Stomach (tissue), 9 donors: ENCODE data around the gene ICOS. TPM values are rescaled to one million over a fixed set of nuclear protein-coding genes. Genes with fewer than 3 reads are reported as not detected.
A peak's percentile ranks its signal among the peaks of the same experiment; 100 is the strongest.

Source experiments
- DNase-seq, 2 donors: peaks; one replicate each; pipeline versions ENCODE4 v3.0.0 to v3.0.0-alpha.2; 2013 to 2019
- H3K27ac ChIP-seq, 5 donors: fragments of 200-600 bp in 4 of 5; sonication (generic) in 4 of 5; one replicate each; pipeline ENCODE4 v1.5.1; 2013 to 2019; ENCODE audit warnings: mild to moderate bottlenecking in 1 of 5, moderate library complexity in 1 of 5
- H3K27me3 ChIP-seq, 3 donors: fragments of 200-600 bp; sonication (generic); one replicate each; pipeline ENCODE4 v1.5.1; 2017 to 2019; ENCODE audit warnings: mixed run types in 1 of 3
- H3K36me3 ChIP-seq, 4 donors: fragments of 200-600 bp; sonication (generic); 1 replicate in 3 of 4; 2 replicates in 1 of 4; pipeline ENCODE4 v1.5.1; 2016 to 2019
- H3K4me1 ChIP-seq, 4 donors: fragments of 200-600 bp; sonication (generic); one replicate each; pipeline ENCODE4 v1.5.1; 2016 to 2019
- H3K4me3 ChIP-seq, 4 donors: fragments of 200-600 bp; sonication (generic) in 3 of 4; one replicate each; pipeline ENCODE4 v1.5.1; 2016 to 2019; ENCODE audit warnings: mild to moderate bottlenecking in 1 of 4
- H3K9me3 ChIP-seq, 4 donors: fragments of 200-600 bp; sonication (generic); one replicate each; pipeline ENCODE4 v1.5.1; 2016 to 2019
- CTCF ChIP-seq, 7 experiments: fragments of 450-650 bp in 4 of 7; fragments of 200-600 bp in 3 of 7; sonication (generic) in 3 of 7; IDR thresholded peaks; one replicate each; pipeline ENCODE4 v1.5.1; 2016 to 2019; ENCODE audit warnings: antibody characterized with exemption in 7 of 7, control low read depth in 2 of 7, mild to moderate bottlenecking in 1 of 7
- EP300 ChIP-seq: sonication (generic); formaldehyde crosslinking; IDR thresholded peaks from one replicate; pipeline ENCODE4 v1.6.1; 2017; ENCODE audit warnings: antibody characterized with exemption
- POLR2A ChIP-seq, 4 donors: fragments of 450-650 bp; IDR thresholded peaks; one replicate each; pipeline ENCODE4 v1.6.1; 2016; ENCODE audit warnings: antibody characterized with exemption in 4 of 4, control low read depth in 2 of 4, mild to moderate bottlenecking in 1 of 4, moderate library complexity in 1 of 4
- POLR2AphosphoS5 ChIP-seq, 3 donors: sonication (generic); formaldehyde crosslinking; IDR thresholded peaks; one replicate each; pipeline ENCODE4 v1.6.1; 2016; ENCODE audit warnings: antibody characterized with exemption in 3 of 3
- WGBS, 5 donors: extraction: QIAGEN DNeasy Blood & Tissue Kit in 3 of 5; methylation state at CpG; one replicate each; pipeline versions ENCODE4 v1.1.5 to v1.1.7; 2013 to 2018; 5-methylcytosine and 5-hydroxymethylcytosine counted together
- intact Hi-C: fragments of 100-400 bp; cut with DNase I; formaldehyde crosslinking; loops from one replicate; pipeline ENCODE4 v1.15.1; 2023; ENCODE audit warnings: low total_unique reads
- polyA plus RNA-seq, 3 donors: library from polyadenylated mRNA; stranded (reverse); fragments of 200-250 nt; gene quantifications; one replicate each; pipeline ENCODE4 v1.2.3, GENCODE V29; 2013
- total RNA-seq, 5 donors: library from RNA; depleted of rRNA; stranded (reverse); fragments of >200 nt; gene quantifications; one replicate each; pipeline versions ENCODE4 v1.1.0 to v1.2.3, GENCODE V29; 2014 to 2016
- donor health status: healthy with polysubstance abuse.
- donor health status: Bipolar disorder and iron deficiency.
- donor health status: healthy.

ICOS gene
- total and polyA plus RNA-seq, 8 donors = 0.29 to 9.3 (median 0.33) TPM; not detected in 3

GRCh38 chr2:203934041-203934492 is 2.5 kb upstream of the ICOS start:
- Histone ChIP-seq H3K9me3 (no peaks in the 10 kb centered on the region), H3K4me1 (no peaks in the 10 kb centered on the region), H3K4me3 (no peak overlapping the region), H3K27me3 (no peaks in the 10 kb centered on the region), H3K27ac (no peak overlapping the region), H3K36me3 (no peaks in the 10 kb centered on the region)
- intact Hi-C loops = no loop called here
- no peak for DNase-seq
- TF ChIP-seq EP300 (no peak), POLR2AphosphoS5 (IDR thresholded peaks at IDR 0.05) (no peak), POLR2A (IDR thresholded peaks at IDR 0.05) (no peak), CTCF (IDR thresholded peaks at IDR 0.05) (no peak)
- 34 to 47% (median 43%) methylated on average over 5 of the region's 5 CpGs for WGBS, 5 donors

- intact Hi-C loops = no loop called here
- H3K4me3 ChIP-seq = no peak overlapping the region
- TF ChIP-seq EP300 (no peak), POLR2A (IDR thresholded peaks at IDR 0.05) (no peak), POLR2AphosphoS5 (IDR thresholded peaks at IDR 0.05) (no peak), CTCF (IDR thresholded peaks at IDR 0.05) (no peak)
- DNase-seq = no peak
- H3K9me3 ChIP-seq = no peaks in the 10 kb centered on the region
- peak overlapping the region in 1 of 5 donors; percentile 28 for H3K27ac ChIP-seq
- no peaks in the 10 kb centered on the region for H3K36me3 ChIP-seq
- H3K27me3 ChIP-seq = no peaks in the 10 kb centered on the region
- no peaks in the 10 kb centered on the region for H3K4me1 ChIP-seq
- WGBS, 5 donors = 72 to 84% (median 76%) methylated on average over 8 of the region's 8 CpGs
Observed at GRCh38 chr2:203934711-203935438, 1.7 kb upstream of the ICOS start.

- Histone ChIP-seq H3K36me3 (no peaks in the 10 kb centered on the region), H3K27ac (peak overlapping the region in 1 of 5 donors; percentile 28), H3K27me3 (no peaks in the 10 kb centered on the region), H3K4me1 (no peaks in the 10 kb centered on the region), H3K9me3 (no peaks in the 10 kb centered on the region), H3K4me3 (no peak overlapping the region)
- 95 to 100% (median 96%) methylated on average over 4 of the region's 4 CpGs for WGBS, 5 donors
- intact Hi-C loops = no loop called here
- TF ChIP-seq POLR2AphosphoS5 (IDR thresholded peaks at IDR 0.05) (no peak), CTCF (IDR thresholded peaks at IDR 0.05) (no peak), POLR2A (IDR thresholded peaks at IDR 0.05) (no peak), EP300 (no peak)
- DNase-seq = no peak
Observed at GRCh38 chr2:203935568-203935967, 995 bp upstream of the ICOS start.

- Histone ChIP-seq H3K9me3 (no peaks in the 10 kb centered on the region), H3K4me1 (no peaks in the 10 kb centered on the region), H3K27ac (no peak overlapping the region), H3K4me3 (peak overlapping the region in 1 of 4 donors; percentile 10), H3K27me3 (no peaks in the 10 kb centered on the region), H3K36me3 (no peaks in the 10 kb centered on the region)
- intact Hi-C loops = no loop called here
- WGBS, 5 donors = 81 to 97% (median 90%) methylated on average over 1 of the region's 1 CpG
- TF ChIP-seq EP300 (no peak), POLR2AphosphoS5 (IDR thresholded peaks at IDR 0.05) (no peak), CTCF (IDR thresholded peaks at IDR 0.05) (no peak), POLR2A (IDR thresholded peaks at IDR 0.05) (no peak)
- DNase-seq = no peak
Observed at GRCh38 chr2:203936949-203937348, 386 bp downstream of the ICOS start.
